Glutamatergic neuron (in vitro differentiated cells): ENCODE measurements around the gene ABI3. TPM values are rescaled to one million over a fixed set of nuclear protein-coding genes. Genes with fewer than 3 reads are reported as not detected.
"Not testable (repeated sequence)": the region's sequence is repeated elsewhere in the genome, so short reads cannot be mapped to it uniquely, and the experiment has no call there.

Source experiments
- DNase-seq: peaks from one replicate; pipeline ENCODE4 v3.0.0; 2022
- H3K27ac Mint-ChIP-seq: one replicate; pipeline ENCODE4 v1.8.0; 2020; ENCODE audit warnings: mild to moderate bottlenecking, mixed read lengths, inconsistent platforms; ENCODE audit not compliant: unreplicated experiment
- H3K27me3 Mint-ChIP-seq: one replicate; pipeline ENCODE4 v1.8.0; 2020; ENCODE audit warnings: mild to moderate bottlenecking, moderate library complexity, mixed read lengths, inconsistent platforms; ENCODE audit not compliant: unreplicated experiment
- H3K36me3 Mint-ChIP-seq: one replicate; pipeline ENCODE4 v1.8.0; 2020; ENCODE audit warnings: mild to moderate bottlenecking, mixed read lengths, inconsistent platforms; ENCODE audit not compliant: unreplicated experiment
- H3K4me1 Mint-ChIP-seq: one replicate; pipeline ENCODE4 v1.8.0; 2020; ENCODE audit warnings: mild to moderate bottlenecking, low read depth, mixed read lengths, inconsistent platforms; ENCODE audit not compliant: unreplicated experiment
- H3K4me3 Mint-ChIP-seq: one replicate; pipeline ENCODE4 v1.8.0; 2020; ENCODE audit warnings: mild to moderate bottlenecking, mixed read lengths, inconsistent platforms; ENCODE audit not compliant: unreplicated experiment
- H3K9me3 Mint-ChIP-seq: one replicate; pipeline ENCODE4 v1.8.0; 2020; ENCODE audit warnings: mild to moderate bottlenecking, moderate library complexity, mixed read lengths, inconsistent platforms; ENCODE audit not compliant: unreplicated experiment
- long read RNA-seq: library from polyadenylated mRNA; unstranded; transcript quantifications from one replicate; pipeline ENCODE4 v2.0.0, GENCODE V29; 2020; ENCODE audit not compliant: unreplicated experiment
- total RNA-seq: library from RNA; stranded (reverse); fragmentation: NEBNext Ultra II Directional; extraction: Animal tissue kit (Norgen Biotek cat#: 25700); gene quantifications from one replicate; pipeline ENCODE4 v1.2.1, GENCODE V29; 2021; ENCODE audit not compliant: unreplicated experiment
- TF ChIP-seq, protein P1 (sequence below): fragments of 200-600 bp; sonication (generic); IDR thresholded peaks from one replicate; pipeline ENCODE4 v1.5.0; 2021; ENCODE audit not compliant: partially characterized antibody, unreplicated experiment

ABI3 gene, protein sequence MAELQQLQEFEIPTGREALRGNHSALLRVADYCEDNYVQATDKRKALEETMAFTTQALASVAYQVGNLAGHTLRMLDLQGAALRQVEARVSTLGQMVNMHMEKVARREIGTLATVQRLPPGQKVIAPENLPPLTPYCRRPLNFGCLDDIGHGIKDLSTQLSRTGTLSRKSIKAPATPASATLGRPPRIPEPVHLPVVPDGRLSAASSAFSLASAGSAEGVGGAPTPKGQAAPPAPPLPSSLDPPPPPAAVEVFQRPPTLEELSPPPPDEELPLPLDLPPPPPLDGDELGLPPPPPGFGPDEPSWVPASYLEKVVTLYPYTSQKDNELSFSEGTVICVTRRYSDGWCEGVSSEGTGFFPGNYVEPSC
- not detected for total RNA-seq
- long read RNA-seq = 0 reads

GRCh38 chr17:49210158-49211029, at the start of gene ABI3, which contains the start of gene GNGT2:
TSS of gene ABI3 (plus strand) at chr17:49210707. CDS start at chr17:49210725, 18 bp downstream.
TSS of gene GNGT2 (minus strand) at chr17:49210574. CDS start at chr17:49207422, 3,152 bp downstream.
- peaks cover 9% of the 10 kb centered on the region for H3K27me3 Mint-ChIP-seq
- TF ChIP-seq, protein P1, sequence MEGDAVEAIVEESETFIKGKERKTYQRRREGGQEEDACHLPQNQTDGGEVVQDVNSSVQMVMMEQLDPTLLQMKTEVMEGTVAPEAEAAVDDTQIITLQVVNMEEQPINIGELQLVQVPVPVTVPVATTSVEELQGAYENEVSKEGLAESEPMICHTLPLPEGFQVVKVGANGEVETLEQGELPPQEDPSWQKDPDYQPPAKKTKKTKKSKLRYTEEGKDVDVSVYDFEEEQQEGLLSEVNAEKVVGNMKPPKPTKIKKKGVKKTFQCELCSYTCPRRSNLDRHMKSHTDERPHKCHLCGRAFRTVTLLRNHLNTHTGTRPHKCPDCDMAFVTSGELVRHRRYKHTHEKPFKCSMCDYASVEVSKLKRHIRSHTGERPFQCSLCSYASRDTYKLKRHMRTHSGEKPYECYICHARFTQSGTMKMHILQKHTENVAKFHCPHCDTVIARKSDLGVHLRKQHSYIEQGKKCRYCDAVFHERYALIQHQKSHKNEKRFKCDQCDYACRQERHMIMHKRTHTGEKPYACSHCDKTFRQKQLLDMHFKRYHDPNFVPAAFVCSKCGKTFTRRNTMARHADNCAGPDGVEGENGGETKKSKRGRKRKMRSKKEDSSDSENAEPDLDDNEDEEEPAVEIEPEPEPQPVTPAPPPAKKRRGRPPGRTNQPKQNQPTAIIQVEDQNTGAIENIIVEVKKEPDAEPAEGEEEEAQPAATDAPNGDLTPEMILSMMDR = no peak
- no peak for DNase-seq
- H3K4me1 Mint-ChIP-seq = no peaks in the 10 kb centered on the region
- H3K9me3 Mint-ChIP-seq = no peaks in the 10 kb centered on the region
- H3K27ac Mint-ChIP-seq = no peak within 1 kb of the TSS
- no peaks in the 10 kb centered on the region for H3K36me3 Mint-ChIP-seq
- no peak within 1 kb of the TSS for H3K4me3 Mint-ChIP-seq

DNA sequence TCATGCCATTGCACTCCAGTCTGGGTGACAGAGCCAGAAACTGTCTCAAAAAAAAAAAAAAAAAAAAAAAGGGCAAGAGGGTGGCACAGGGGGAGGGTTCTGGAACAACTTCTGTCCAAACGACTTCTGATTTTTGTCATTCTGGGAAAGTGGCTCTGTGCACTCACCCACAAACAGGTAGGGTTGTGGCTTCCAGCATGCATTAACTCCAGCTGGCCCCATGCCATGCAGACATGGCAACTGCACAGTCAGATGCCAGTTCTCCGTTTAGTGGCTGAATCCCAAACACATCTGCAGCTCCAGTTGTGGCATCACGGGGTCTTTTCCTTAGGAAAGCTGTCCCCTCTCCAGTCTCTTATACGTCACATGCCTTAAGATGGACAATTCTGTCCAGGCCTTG, 47.6 kb upstream of the ABI3 start:
- no peak overlapping the region for H3K27ac Mint-ChIP-seq
- peaks cover 6% of the 10 kb centered on the region for H3K27me3 Mint-ChIP-seq
- no peak for DNase-seq

DNA sequence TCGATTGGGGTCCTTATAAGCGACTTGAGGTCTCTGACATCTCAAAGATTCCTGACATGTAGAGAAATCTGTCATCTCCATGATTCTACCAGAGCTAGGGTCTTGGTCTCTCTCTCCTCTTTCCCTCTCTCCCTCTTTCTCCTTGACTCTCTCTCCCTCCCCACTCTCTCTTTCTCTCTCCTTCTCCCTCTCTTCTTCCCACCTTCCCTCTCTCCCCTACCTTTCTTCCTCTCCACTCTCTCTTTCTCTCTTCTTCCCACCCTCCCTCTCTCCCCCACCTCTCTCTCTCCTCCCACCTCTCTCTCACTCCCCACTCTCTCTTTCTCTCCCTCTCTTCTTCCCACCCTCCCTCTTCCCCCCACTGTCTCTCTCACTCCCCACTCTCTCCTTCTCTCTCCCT, 45.4 kb upstream of the ABI3 start:
- TF ChIP-seq, protein P1 = no peak
- H3K9me3 Mint-ChIP-seq = no peaks in the 10 kb centered on the region
- no peak overlapping the region for H3K27ac Mint-ChIP-seq
- no peak overlapping the region for H3K4me3 Mint-ChIP-seq
- H3K36me3 Mint-ChIP-seq = no peaks in the 10 kb centered on the region
- DNase-seq = no peak
- H3K27me3 Mint-ChIP-seq = peaks cover 2% of the 10 kb centered on the region
- H3K4me1 Mint-ChIP-seq = no peaks in the 10 kb centered on the region

More for the DNA sequence above, 47.6 kb upstream of the ABI3 start:
- TF ChIP-seq, protein P1 = no peak
- no peaks in the 10 kb centered on the region for H3K36me3 Mint-ChIP-seq
- H3K4me3 Mint-ChIP-seq = no peak overlapping the region
- peaks cover 3% of the 10 kb centered on the region for H3K4me1 Mint-ChIP-seq
- H3K9me3 Mint-ChIP-seq = no peaks in the 10 kb centered on the region

GRCh38 chr17:49168706-49169105, 41.8 kb upstream of the ABI3 start:
- H3K9me3 Mint-ChIP-seq = no peaks in the 10 kb centered on the region
- TF ChIP-seq, protein P1 = no peak
- H3K27ac Mint-ChIP-seq = no peak overlapping the region
- peaks cover 5% of the 10 kb centered on the region for H3K27me3 Mint-ChIP-seq
- DNase-seq = no peak
- H3K4me1 Mint-ChIP-seq = no peaks in the 10 kb centered on the region
- no peak overlapping the region for H3K4me3 Mint-ChIP-seq
- H3K36me3 Mint-ChIP-seq = no peaks in the 10 kb centered on the region

DNA sequence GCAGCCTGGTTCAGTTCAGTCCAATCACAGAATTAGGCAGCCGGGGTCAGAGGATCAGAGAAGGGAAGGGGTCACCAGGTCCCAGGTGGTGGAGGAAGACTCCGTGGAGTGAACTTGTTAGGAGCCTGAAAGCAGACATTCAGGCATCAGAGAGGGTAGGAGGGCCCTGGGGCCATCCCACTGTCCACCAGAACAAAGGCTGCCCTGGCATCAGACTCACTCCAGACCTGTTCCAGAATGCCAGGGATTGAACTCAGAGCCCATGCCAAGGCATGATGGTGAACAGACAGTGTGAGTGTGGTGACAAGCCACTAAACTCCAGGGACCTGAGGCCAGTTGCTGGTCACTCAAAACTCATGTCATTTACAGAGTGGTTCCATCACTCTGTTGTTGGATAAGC, 40.3 kb upstream of the ABI3 start:
- H3K4me3 Mint-ChIP-seq = no peak overlapping the region
- H3K27ac Mint-ChIP-seq = no peak overlapping the region
- TF ChIP-seq, protein P1 = no peak
- H3K9me3 Mint-ChIP-seq = peaks cover 2% of the 10 kb centered on the region
- peaks cover 5% of the 10 kb centered on the region for H3K27me3 Mint-ChIP-seq
- DNase-seq = no peak
- peaks cover 2% of the 10 kb centered on the region for H3K36me3 Mint-ChIP-seq
- H3K4me1 Mint-ChIP-seq = no peaks in the 10 kb centered on the region

- H3K4me3 Mint-ChIP-seq, H3K27me3 Mint-ChIP-seq, DNase-seq, H3K36me3 Mint-ChIP-seq, H3K27ac Mint-ChIP-seq, H3K4me1 Mint-ChIP-seq, H3K9me3 Mint-ChIP-seq: not testable (repeated sequence)
These were observed 39.8 kb upstream of the ABI3 start for GRCh38 chr17:49170711-49171110.

DNA sequence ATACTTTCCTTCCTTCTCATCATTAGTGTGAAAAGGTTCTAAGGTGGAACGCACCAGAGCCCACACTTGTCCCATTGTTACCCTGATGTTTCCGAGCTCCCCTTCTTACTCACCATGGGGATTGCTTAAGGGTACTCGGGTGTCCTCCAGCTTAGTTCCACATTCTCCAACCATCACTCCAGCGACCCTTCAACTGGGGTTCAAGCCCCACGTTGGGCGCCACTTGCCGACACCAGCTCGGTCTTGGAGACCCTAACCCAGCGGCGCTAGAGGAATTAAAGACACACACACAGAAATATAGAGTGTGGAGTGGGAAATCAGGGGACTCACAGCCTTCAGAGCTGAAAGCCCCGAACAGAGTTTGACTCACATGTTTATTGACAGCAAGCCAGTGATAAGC, 34.5 kb upstream of the ABI3 start:
- H3K27ac Mint-ChIP-seq, H3K4me3 Mint-ChIP-seq, DNase-seq, H3K9me3 Mint-ChIP-seq, H3K27me3 Mint-ChIP-seq, H3K4me1 Mint-ChIP-seq: not testable (repeated sequence)
- H3K36me3 Mint-ChIP-seq = peaks cover 12% of the 10 kb centered on the region
